CD4-positive, alpha-beta T cell treated with Interferon alpha-2 for 1 hour (primary cell): ENCODE data around the gene CCDC61.

ENCODE experiments used
- DNase-seq, 2 donors: peaks; one replicate each; pipeline ENCODE4 v3.0.0-alpha.2; 2020 to 2022

Gene CCDC61

GRCh38 chr19:45994998-45995714, at the start of gene CCDC61:
TSS of gene CCDC61 (plus strand) at chr19:45995467. CDS start at chr19:46003019, 7,552 bp downstream.
- DNase-seq: peak; percentile 98 to 100

GRCh38 chr19:45947926-45948325, 47.3 kb upstream of the CCDC61 start:
- DNase-seq: no peak

- no peak for DNase-seq
Observed at GRCh38 chr19:45952341-45952685, 43.0 kb upstream of the CCDC61 start.

GRCh38 chr19:45952686-45953505, 42.4 kb upstream of the CCDC61 start:
- DNase-seq: peak; percentile 16 to 31

- no peak for DNase-seq
Observed at GRCh38 chr19:45953676-45954075, 41.6 kb upstream of the CCDC61 start.

GRCh38 chr19:45954156-45954555, 41.1 kb upstream of the CCDC61 start:
- DNase-seq: no peak

- DNase-seq: no peak
Observed at GRCh38 chr19:45955905-45956608, 39.2 kb upstream of the CCDC61 start.

- DNase-seq: no peak
Observed at GRCh38 chr19:45958320-45958719, 36.9 kb upstream of the CCDC61 start.

GRCh38 chr19:45958769-45959516, 36.3 kb upstream of the CCDC61 start:
- DNase-seq: no peak

- DNase-seq: no peak
Observed at GRCh38 chr19:45959517-45960025, 35.7 kb upstream of the CCDC61 start.

GRCh38 chr19:45960595-45961235, 34.6 kb upstream of the CCDC61 start:
- DNase-seq: no peak

GRCh38 chr19:45962021-45962420, 33.2 kb upstream of the CCDC61 start:
- DNase-seq: no peak

GRCh38 chr19:45967246-45967645, 28.0 kb upstream of the CCDC61 start:
- no peak for DNase-seq

- DNase-seq: no peak
Observed at GRCh38 chr19:45968626-45969025, 26.6 kb upstream of the CCDC61 start.

GRCh38 chr19:45969676-45970075, 25.6 kb upstream of the CCDC61 start:
- no peak for DNase-seq

GRCh38 chr19:45971260-45971902, 23.9 kb upstream of the CCDC61 start:
- DNase-seq: no peak

- peak; percentile 29 to 47 for DNase-seq
Observed at GRCh38 chr19:45972081-45972946, 23.0 kb upstream of the CCDC61 start.

- peak in 1 of 2 donors; percentile 14 for DNase-seq
Observed at GRCh38 chr19:45972947-45973540, 22.2 kb upstream of the CCDC61 start.

GRCh38 chr19:45973553-45974338, 21.5 kb upstream of the CCDC61 start, which contains the start of gene NOVA2:
TSS of gene NOVA2 (minus strand) at chr19:45973865. CDS start at chr19:45973351, 514 bp downstream.
- peak; percentile 18 to 31 for DNase-seq
